Measurements from ENCODE around the gene ZCCHC8. TPM values are rescaled to one million over a fixed set of nuclear protein-coding genes. Genes with fewer than 3 reads are reported as not detected.
"Not testable (repeated sequence)": the region's sequence is repeated elsewhere in the genome, so short reads cannot be mapped to it uniquely, and the experiment has no call there.

The ZCCHC8 gene
- polyA plus RNA-seq, 2 of the 4 experiments (the other 2 are of a cell fraction) = 20.9 to 40.1 TPM

DNA sequence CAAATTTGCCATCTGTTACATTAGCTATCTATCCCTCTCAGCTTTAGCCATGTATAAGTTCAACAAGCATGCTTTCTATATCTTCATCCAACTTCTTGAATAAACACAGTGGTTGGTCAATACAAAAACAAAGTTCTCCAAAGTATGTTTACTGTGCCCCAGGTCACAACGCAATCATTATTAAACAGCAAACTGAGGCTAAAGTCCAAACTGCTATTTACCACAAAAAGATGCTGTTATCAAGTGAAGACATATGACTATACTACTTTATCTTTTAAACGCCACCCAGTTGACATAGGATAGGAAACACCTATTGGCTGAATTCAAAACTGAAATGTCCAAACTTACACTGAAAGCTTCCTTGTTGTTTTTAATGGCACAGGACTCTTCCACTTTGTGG is 11.7 kb downstream of the ZCCHC8 start:
- Histone ChIP-seq H3K9me3 (no peaks in the 10 kb centered on the region), H3K4me2 (no peak overlapping the region), H3K27ac (no peak overlapping the region), H3K4me1 (peaks cover 11% of the 10 kb centered on the region; the same call in 1 of the 3 replicates), H3K4me3 (no peak overlapping the region)
- CTCF ChIA-PET = interaction anchor here (0.6 to 1.5 kb wide), 6 partner anchors 10 to 133 kb away, joined by 3 to 5 read pairs (median 4); partner anchors contain the start of gene ZCCHC8
- whole genome bisulfite sequencing (ENCODE audit: missing lambda C conversion rate) = 46% methylated on average over 2 of the region's 2 CpGs
- POLR2A ChIA-PET = no interaction called here
- DNase-seq (ENCODE audit: low read depth in 1 of 2, low spot score in 1 of 2) (peak in 1 of 2 experiments; percentile 44), FAIRE-seq (no peak), ATAC-seq (peak in 1 of 2 experiments; percentile 35; a peak in 3 of 6 replicates)
- TF ChIP-seq FOXS1 (CRISPR knock-in tag; IDR thresholded peaks at IDR 0.05) (no peak), ZC3H11A (IDR thresholded peaks at IDR 0.05) (no peak), KDM1A (IDR thresholded peaks at IDR 0.05; ENCODE audit: low read depth) (no peak), CEBPB (IDR thresholded peaks at IDR 0.05) (no peak), ZSCAN20 (CRISPR knock-in tag; IDR thresholded peaks at IDR 0.05) (no peak), NFE2L2 (conservative IDR thresholded peaks at IDR 0.05; ENCODE audit: low read length) (no peak), POLR2A (IDR thresholded peaks at IDR 0.05; ENCODE audit: low read length) (no peak), FOSB (CRISPR knock-in tag; IDR thresholded peaks at IDR 0.05) (no peak), RNF2 (IDR thresholded peaks at IDR 0.05; ENCODE audit: borderline replicate concordance, low read depth) (no peak), KDM5A (IDR thresholded peaks at IDR 0.05) (no peak)
- TF ChIP-seq, protein P1, sequence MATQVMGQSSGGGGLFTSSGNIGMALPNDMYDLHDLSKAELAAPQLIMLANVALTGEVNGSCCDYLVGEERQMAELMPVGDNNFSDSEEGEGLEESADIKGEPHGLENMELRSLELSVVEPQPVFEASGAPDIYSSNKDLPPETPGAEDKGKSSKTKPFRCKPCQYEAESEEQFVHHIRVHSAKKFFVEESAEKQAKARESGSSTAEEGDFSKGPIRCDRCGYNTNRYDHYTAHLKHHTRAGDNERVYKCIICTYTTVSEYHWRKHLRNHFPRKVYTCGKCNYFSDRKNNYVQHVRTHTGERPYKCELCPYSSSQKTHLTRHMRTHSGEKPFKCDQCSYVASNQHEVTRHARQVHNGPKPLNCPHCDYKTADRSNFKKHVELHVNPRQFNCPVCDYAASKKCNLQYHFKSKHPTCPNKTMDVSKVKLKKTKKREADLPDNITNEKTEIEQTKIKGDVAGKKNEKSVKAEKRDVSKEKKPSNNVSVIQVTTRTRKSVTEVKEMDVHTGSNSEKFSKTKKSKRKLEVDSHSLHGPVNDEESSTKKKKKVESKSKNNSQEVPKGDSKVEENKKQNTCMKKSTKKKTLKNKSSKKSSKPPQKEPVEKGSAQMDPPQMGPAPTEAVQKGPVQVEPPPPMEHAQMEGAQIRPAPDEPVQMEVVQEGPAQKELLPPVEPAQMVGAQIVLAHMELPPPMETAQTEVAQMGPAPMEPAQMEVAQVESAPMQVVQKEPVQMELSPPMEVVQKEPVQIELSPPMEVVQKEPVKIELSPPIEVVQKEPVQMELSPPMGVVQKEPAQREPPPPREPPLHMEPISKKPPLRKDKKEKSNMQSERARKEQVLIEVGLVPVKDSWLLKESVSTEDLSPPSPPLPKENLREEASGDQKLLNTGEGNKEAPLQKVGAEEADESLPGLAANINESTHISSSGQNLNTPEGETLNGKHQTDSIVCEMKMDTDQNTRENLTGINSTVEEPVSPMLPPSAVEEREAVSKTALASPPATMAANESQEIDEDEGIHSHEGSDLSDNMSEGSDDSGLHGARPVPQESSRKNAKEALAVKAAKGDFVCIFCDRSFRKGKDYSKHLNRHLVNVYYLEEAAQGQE (IDR thresholded peaks at IDR 0.05) = no peak
- TF ChIP-seq, protein P2, sequence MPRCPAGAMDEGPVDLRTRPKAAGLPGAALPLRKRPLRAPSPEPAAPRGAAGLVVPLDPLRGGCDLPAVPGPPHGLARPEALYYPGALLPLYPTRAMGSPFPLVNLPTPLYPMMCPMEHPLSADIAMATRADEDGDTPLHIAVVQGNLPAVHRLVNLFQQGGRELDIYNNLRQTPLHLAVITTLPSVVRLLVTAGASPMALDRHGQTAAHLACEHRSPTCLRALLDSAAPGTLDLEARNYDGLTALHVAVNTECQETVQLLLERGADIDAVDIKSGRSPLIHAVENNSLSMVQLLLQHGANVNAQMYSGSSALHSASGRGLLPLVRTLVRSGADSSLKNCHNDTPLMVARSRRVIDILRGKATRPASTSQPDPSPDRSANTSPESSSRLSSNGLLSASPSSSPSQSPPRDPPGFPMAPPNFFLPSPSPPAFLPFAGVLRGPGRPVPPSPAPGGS (IDR thresholded peaks at IDR 0.05) = no peak
- TF ChIP-seq, protein P3, sequence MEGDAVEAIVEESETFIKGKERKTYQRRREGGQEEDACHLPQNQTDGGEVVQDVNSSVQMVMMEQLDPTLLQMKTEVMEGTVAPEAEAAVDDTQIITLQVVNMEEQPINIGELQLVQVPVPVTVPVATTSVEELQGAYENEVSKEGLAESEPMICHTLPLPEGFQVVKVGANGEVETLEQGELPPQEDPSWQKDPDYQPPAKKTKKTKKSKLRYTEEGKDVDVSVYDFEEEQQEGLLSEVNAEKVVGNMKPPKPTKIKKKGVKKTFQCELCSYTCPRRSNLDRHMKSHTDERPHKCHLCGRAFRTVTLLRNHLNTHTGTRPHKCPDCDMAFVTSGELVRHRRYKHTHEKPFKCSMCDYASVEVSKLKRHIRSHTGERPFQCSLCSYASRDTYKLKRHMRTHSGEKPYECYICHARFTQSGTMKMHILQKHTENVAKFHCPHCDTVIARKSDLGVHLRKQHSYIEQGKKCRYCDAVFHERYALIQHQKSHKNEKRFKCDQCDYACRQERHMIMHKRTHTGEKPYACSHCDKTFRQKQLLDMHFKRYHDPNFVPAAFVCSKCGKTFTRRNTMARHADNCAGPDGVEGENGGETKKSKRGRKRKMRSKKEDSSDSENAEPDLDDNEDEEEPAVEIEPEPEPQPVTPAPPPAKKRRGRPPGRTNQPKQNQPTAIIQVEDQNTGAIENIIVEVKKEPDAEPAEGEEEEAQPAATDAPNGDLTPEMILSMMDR (IDR thresholded peaks at IDR 0.05) = no peak
- TF ChIP-seq, protein P4, sequence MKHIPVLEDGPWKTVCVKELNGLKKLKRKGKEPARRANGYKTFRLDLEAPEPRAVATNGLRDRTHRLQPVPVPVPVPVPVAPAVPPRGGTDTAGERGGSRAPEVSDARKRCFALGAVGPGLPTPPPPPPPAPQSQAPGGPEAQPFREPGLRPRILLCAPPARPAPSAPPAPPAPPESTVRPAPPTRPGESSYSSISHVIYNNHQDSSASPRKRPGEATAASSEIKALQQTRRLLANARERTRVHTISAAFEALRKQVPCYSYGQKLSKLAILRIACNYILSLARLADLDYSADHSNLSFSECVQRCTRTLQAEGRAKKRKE (CRISPR knock-in tag; IDR thresholded peaks at IDR 0.05; ENCODE audit: low read depth) = no peak

DNA sequence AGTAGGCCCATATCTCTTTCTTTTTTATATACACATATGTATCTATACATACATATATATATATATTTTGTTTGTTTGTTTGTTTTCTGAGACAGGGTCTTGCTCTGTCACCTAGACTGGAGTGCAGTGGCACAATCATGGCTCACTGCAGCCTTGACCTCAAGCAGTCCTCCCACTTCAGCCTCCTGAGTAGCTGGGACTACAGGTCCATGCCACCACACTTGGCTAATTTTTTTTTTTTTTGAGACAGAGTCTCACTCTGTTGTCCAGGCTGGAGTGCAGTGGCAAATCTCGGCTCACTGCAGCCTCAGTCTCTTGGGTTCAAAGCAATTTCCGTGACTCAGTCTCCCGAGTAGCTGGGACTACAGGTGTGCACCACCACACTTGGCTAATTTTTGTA is 12.9 kb downstream of the ZCCHC8 start:
- FAIRE-seq; H3K4me3 ChIP-seq; H3K27ac ChIP-seq; H3K9me3 ChIP-seq; ATAC-seq; DNase-seq (ENCODE audit: low read depth in 1 of 2, low spot score in 1 of 2); H3K4me2 ChIP-seq: not testable (repeated sequence)
- H3K4me1 ChIP-seq = peaks cover 11% of the 10 kb centered on the region; the same call in 1 of the 3 replicates
- 98% methylated on average over 3 of the region's 3 CpGs for whole genome bisulfite sequencing (ENCODE audit: missing lambda C conversion rate)
- ChIA-PET CTCF (interaction anchor here (1.4 kb wide), 1 partner anchor 16 kb away, joined by 4 read pairs; no protein-coding TSS in a partner anchor), POLR2A (interaction anchor here (0.8 kb wide), 1 partner anchor 16 kb away, joined by 8 read pairs; no protein-coding TSS in a partner anchor)
